Vagina (tissue), 2 donors: Measurements from ENCODE around the gene PNPLA1.

Source experiments
- POLR2A ChIP-seq, 2 donors: fragments of 450-650 bp; IDR thresholded peaks; one replicate each; pipeline ENCODE4 v1.6.1; 2017; ENCODE audit warnings: antibody characterized with exemption in 2 of 2, mild to moderate bottlenecking in 2 of 2, moderate library complexity in 2 of 2
- TF ChIP-seq, protein P1 (sequence below), 3 experiments: fragments of 450-650 bp in 2 of 3; fragments of 200-600 bp in 1 of 3; sonication (generic) in 1 of 3; IDR thresholded peaks; one replicate each; pipeline ENCODE4 v1.5.1; 2017 to 2019; ENCODE audit warnings: antibody characterized with exemption in 3 of 3, mild to moderate bottlenecking in 2 of 3, moderate library complexity in 2 of 3

GRCh38 chr6:36224918-36225461, 44.9 kb upstream of the PNPLA1 start:
- TF ChIP-seq, protein P1, sequence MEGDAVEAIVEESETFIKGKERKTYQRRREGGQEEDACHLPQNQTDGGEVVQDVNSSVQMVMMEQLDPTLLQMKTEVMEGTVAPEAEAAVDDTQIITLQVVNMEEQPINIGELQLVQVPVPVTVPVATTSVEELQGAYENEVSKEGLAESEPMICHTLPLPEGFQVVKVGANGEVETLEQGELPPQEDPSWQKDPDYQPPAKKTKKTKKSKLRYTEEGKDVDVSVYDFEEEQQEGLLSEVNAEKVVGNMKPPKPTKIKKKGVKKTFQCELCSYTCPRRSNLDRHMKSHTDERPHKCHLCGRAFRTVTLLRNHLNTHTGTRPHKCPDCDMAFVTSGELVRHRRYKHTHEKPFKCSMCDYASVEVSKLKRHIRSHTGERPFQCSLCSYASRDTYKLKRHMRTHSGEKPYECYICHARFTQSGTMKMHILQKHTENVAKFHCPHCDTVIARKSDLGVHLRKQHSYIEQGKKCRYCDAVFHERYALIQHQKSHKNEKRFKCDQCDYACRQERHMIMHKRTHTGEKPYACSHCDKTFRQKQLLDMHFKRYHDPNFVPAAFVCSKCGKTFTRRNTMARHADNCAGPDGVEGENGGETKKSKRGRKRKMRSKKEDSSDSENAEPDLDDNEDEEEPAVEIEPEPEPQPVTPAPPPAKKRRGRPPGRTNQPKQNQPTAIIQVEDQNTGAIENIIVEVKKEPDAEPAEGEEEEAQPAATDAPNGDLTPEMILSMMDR (IDR thresholded peaks at IDR 0.05) = no peak
- TF ChIP-seq POLR2A (IDR thresholded peaks at IDR 0.05) = no peak
